ENCODE data around the gene KCNG2. TPM values are rescaled to one million over a fixed set of nuclear protein-coding genes. Genes with fewer than 3 reads are reported as not detected.
"Not testable (repeated sequence)": the region's sequence is repeated elsewhere in the genome, so short reads cannot be mapped to it uniquely, and the experiment has no call there.

KCNG2 gene
- total RNA-seq, 2 experiments from 2014 or later = not detected

DNA sequence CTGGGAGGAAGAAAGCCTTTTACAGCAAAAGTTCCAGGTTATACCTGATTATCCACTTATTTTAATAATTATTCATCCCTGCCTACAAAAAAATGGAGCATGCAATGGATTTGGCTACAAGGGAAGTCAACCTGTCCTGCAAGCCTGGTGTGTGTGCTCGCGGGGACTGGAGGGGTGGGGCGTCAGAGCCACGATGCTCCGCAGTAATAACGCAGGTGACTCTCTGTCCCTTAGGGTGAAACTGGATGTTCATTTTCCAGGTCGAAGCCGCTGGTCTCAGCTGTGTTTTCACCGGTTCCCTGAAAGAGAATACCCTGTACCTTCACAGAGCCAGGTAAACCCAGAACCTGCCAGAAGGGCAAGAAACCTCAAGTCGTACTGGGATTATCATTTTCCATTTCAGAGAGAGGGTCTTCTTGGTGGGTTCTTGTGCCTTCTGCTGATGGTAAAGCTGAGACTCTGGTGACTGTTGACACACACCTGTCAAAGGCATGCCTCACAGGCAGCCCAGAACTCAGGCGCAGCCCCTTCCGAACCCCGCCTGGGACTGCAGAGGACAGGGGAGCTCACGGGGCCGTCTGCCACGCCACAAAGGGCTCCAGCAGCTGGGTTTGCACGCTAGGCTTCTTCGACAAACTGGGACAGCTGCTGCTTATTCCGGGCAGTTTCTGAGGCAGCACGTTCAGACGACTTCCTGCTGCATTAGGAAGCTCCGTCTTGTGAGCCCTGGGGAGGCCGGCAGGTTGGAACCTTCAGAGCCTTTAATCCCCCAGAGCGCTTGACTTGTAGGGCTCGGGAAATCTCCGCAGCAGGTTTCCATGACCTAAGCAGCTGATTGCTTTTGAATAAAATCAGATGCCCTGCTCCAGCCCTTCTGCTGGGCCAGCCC, 58.6 kb downstream of the KCNG2 start:
- Mint-ChIP-seq H3K4me1 (no peaks in the 10 kb centered on the region), H3K27me3 (no peaks in the 10 kb centered on the region), H3K36me3 (ENCODE audit: low read depth) (no peaks in the 10 kb centered on the region), H3K27ac (no peak overlapping the region), H3K4me3 (no peak overlapping the region), H3K9me3 (no peaks in the 10 kb centered on the region)
- CTCF ChIA-PET = no interaction called here
- no peak for DNase-seq
- POLR2A ChIA-PET = interaction anchor here (0.6 kb wide), 1 partner anchor 263 kb away, joined by 3 read pairs; no protein-coding TSS in a partner anchor

DNA sequence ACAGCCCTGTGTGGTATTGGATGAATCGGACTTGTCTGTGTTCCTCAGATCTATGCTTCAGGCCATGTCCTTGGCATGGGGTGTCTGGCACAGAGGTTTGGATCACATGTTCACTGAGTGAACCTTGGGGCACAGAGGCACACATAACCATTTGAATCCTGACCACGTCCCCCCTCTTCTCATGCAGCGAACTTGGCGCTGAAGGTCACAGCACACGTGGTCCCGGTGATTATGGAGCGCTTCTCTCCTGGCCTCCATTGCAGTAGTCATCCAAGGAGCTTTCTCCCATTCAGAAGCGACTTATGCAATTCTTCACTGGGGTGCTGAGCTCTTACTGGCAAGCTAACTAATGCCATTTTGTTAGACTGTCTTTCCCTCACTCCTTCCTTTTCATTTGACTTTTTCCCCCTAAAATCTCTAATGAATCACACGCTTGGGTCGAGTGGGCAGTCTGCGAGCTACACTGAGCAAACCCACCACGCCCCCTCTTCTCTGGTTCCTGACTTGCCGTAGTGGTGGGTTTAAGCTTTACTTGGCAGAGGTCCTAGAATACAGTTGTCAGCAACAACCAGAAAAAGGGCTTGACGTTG, 59.4 kb downstream of the KCNG2 start:
- H3K27ac Mint-ChIP-seq = no peak overlapping the region
- no peaks in the 10 kb centered on the region for H3K4me1 Mint-ChIP-seq
- H3K9me3 Mint-ChIP-seq = no peaks in the 10 kb centered on the region
- no peak for DNase-seq
- CTCF ChIA-PET = no interaction called here
- no peak overlapping the region for H3K4me3 Mint-ChIP-seq
- POLR2A ChIA-PET = no interaction called here
- H3K36me3 Mint-ChIP-seq (ENCODE audit: low read depth) = no peaks in the 10 kb centered on the region
- peaks cover 3% of the 10 kb centered on the region for H3K27me3 Mint-ChIP-seq

DNA sequence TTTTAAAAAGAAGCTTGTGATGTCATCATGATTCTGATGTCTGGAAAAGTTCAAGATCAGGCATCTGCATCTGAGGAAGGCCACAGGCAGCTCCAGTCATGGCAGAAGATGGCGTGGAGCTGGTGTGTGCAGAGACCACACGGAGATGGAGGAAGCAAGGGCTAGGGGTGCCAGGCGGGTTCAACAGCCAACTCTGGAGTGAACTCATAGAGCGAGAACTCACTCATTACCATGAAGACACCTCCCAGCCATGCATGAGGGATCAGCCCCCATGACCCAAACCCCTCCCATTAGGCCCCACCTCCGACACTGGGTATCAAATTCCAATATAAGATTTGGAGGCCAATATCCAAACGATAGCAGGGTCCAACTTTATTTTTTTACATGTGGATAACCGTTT, 61.6 kb downstream of the KCNG2 start:
- no peak for DNase-seq
- ChIA-PET POLR2A (no interaction called here), CTCF (no interaction called here)
- H3K27ac Mint-ChIP-seq = no peak overlapping the region
- H3K4me1 Mint-ChIP-seq = no peaks in the 10 kb centered on the region
- peaks cover 3% of the 10 kb centered on the region for H3K27me3 Mint-ChIP-seq
- H3K9me3 Mint-ChIP-seq = peaks cover 2% of the 10 kb centered on the region
- H3K4me3 Mint-ChIP-seq = no peak overlapping the region
- H3K36me3 Mint-ChIP-seq (ENCODE audit: low read depth) = no peaks in the 10 kb centered on the region

DNA sequence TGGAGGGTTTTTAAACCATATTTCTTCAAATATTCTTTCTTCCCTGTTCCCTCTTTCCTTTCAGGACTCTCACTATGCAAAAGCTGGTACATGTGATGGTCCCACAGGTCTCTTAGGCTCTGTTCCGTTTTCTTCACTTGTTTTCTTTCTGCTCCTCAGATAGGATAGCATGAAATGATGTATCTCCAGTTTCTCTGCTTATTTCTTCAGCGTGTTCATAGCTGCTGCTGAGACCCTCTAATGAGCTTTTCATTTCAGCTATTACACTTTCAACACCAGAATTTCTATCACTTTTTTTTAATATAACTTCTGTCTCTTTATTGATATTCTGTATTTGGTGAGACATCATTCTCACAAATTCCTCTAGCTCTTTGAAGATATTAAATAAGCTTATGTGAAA, 63.9 kb downstream of the KCNG2 start:
- peaks cover 2% of the 10 kb centered on the region for H3K9me3 Mint-ChIP-seq
- no peak overlapping the region for H3K27ac Mint-ChIP-seq
- no peaks in the 10 kb centered on the region for H3K36me3 Mint-ChIP-seq (ENCODE audit: low read depth)
- H3K4me1 Mint-ChIP-seq = no peaks in the 10 kb centered on the region
- peaks cover 3% of the 10 kb centered on the region for H3K27me3 Mint-ChIP-seq
- POLR2A ChIA-PET = interaction anchor here (1.0 kb wide), 1 partner anchor 11 kb away, joined by 3 read pairs; no protein-coding TSS in a partner anchor
- no peak for DNase-seq
- CTCF ChIA-PET = interaction anchor here (0.5 kb wide), 1 partner anchor 309 kb away, joined by 3 read pairs; no protein-coding TSS in a partner anchor
- no peak overlapping the region for H3K4me3 Mint-ChIP-seq

DNA sequence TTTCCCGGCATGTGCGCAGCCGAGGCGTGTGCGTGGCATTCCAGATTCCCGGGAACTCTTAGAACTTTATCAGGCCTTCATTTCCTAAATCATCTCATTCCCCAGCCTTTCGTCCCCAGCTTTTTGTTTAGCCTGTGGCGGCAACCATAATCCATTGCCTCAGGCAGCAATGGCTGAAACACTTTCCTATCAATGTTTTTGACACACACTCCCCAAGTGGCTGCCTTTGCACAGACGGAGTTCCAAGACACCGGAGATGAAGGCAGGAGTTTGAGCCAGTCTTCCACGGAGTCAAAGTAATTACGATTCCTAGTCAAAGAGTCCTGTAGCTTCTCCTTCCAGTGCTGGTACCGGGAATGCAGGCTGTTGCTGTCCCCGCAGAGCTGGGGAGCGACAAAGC, 64.8 kb downstream of the KCNG2 start:
- Mint-ChIP-seq H3K36me3 (ENCODE audit: low read depth) (no peaks in the 10 kb centered on the region), H3K27me3 (peaks cover 3% of the 10 kb centered on the region), H3K4me1 (no peaks in the 10 kb centered on the region), H3K27ac (no peak overlapping the region), H3K9me3 (peaks cover 2% of the 10 kb centered on the region), H3K4me3 (no peak overlapping the region)
- no peak for DNase-seq
- ChIA-PET CTCF (no interaction called here), POLR2A (interaction anchor here (1.0 kb wide), 1 partner anchor 10 kb away, joined by 3 read pairs; no protein-coding TSS in a partner anchor)

DNA sequence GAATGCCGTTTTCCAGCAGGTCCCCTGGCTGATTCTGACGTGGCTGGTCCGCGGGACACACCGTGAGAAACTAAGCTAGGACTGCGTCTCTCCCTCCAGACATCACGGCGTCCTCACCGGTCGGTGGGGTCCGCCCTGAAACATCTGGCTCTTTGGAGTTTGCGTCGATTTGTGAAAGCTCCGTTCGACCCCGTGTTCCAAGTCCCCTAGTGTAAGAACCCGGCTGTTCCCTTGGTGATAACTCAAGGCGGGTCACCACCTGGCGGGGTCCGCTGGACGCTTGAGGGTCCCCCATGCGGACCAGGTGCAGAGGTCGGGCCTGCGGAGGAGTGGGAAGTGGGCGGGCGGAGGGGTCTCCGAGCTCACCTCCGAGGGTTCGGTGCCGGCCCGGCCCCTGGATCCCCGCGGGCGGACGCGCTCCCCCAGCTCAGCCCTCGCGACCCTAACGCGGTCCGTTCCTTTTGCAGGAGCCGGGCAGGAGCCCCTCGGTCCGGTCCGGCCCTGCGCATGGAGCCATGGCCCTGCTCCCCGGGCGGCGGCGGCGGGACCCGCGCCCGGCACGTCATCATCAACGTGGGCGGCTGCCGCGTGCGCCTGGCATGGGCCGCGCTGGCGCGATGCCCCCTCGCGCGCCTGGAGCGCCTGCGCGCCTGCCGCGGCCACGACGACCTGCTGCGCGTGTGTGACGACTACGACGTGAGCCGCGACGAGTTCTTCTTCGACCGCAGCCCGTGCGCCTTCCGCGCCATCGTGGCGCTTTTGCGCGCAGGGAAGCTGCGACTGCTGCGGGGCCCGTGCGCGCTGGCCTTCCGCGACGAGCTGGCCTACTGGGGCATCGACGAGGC, 65.6 kb downstream of the KCNG2 start:
- Mint-ChIP-seq H3K4me3 (no peak overlapping the region), H3K4me1 (no peaks in the 10 kb centered on the region), H3K27me3 (peaks cover 3% of the 10 kb centered on the region), H3K27ac (no peak overlapping the region), H3K9me3 (peaks cover 2% of the 10 kb centered on the region), H3K36me3 (ENCODE audit: low read depth) (no peaks in the 10 kb centered on the region)
- ChIA-PET POLR2A (no interaction called here), CTCF (no interaction called here)
- peak; percentile 8 for DNase-seq

DNA sequence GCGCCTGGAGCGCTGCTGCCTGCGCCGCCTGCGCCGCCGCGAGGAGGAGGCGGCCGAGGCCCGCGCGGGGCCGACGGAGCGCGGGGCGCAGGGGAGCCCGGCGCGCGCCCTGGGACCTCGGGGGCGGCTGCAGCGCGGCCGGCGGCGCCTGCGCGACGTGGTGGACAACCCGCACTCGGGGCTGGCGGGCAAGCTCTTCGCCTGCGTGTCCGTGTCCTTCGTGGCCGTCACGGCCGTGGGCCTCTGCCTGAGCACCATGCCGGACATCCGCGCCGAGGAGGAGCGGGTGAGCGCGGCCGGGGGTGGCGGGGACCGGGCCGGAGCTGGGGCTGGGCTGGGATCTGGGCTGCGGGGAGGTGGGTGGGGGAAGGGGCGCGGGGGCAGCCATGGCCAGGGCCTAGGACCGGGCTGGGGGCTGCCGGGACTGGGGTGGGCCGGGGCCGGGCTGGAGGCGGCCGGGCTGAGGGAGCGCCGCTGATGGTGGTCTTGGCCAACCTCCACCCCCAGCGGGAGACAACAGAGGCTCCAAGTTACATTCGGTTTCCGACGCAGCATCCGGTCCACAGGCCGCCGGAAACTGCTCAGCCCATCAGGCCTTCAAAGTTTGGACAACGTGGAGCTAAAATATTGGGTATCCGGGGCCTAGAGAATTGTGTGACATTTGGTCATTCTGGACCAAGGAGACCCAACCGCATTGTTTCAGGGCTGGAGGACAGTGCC, 66.4 kb downstream of the KCNG2 start:
- Mint-ChIP-seq H3K9me3 (peaks cover 2% of the 10 kb centered on the region), H3K27ac (no peak overlapping the region), H3K27me3 (peaks cover 3% of the 10 kb centered on the region), H3K36me3 (ENCODE audit: low read depth) (no peaks in the 10 kb centered on the region), H3K4me1 (no peaks in the 10 kb centered on the region), H3K4me3 (no peak overlapping the region)
- peak; percentile 7 for DNase-seq
- CTCF ChIA-PET = no interaction called here
- POLR2A ChIA-PET = no interaction called here

DNA sequence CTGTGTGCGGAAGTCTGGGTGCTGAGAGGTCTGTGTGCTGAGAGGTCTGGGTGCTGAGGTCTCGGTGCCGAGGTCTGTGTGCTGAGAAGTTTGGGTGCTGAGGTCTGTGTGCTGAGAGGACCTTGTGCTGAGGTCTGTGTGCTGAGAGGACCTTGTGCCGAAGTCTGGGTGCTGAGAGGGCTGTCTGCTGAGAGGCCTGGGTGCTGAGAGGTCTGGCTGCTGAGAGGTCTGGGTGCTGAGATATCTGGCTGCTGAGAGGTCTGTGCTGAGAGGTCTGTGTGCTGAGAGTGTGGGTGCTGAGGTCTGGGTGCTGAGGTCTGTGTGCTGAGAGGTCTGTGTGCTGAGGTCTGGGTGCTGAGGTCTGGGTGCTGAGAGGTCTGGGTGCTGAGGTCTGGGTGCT, 67.2 kb downstream of the KCNG2 start:
- DNase-seq; POLR2A ChIA-PET; CTCF ChIA-PET; H3K27ac Mint-ChIP-seq; H3K27me3 Mint-ChIP-seq; H3K36me3 Mint-ChIP-seq (ENCODE audit: low read depth); H3K4me3 Mint-ChIP-seq; H3K9me3 Mint-ChIP-seq; H3K4me1 Mint-ChIP-seq: not testable (repeated sequence)

DNA sequence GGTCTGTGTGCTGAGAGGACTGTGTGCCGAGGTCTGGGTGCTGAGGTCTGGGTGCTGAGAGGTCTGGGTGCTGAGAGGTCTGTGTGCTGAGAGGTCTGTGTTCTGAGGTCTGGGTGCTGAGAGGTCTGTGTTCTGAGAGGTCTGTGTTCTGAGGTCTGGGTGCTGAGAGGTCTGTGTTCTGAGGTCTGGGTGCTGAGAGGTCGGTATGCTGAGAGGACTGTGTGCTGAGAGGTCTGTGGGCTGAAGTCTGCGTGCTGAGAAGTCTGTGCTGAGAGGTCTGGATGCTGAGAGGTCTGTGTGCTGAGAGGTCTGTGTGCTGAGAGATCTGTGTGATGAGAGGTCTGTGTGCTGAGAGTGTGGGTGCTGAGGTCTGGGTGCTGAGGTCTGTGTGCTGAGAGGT, 68.2 kb downstream of the KCNG2 start:
- CTCF ChIA-PET; H3K36me3 Mint-ChIP-seq (ENCODE audit: low read depth); H3K4me1 Mint-ChIP-seq; H3K9me3 Mint-ChIP-seq; H3K27me3 Mint-ChIP-seq; H3K27ac Mint-ChIP-seq; H3K4me3 Mint-ChIP-seq; POLR2A ChIA-PET: not testable (repeated sequence)
- peak; percentile 4 for DNase-seq

DNA sequence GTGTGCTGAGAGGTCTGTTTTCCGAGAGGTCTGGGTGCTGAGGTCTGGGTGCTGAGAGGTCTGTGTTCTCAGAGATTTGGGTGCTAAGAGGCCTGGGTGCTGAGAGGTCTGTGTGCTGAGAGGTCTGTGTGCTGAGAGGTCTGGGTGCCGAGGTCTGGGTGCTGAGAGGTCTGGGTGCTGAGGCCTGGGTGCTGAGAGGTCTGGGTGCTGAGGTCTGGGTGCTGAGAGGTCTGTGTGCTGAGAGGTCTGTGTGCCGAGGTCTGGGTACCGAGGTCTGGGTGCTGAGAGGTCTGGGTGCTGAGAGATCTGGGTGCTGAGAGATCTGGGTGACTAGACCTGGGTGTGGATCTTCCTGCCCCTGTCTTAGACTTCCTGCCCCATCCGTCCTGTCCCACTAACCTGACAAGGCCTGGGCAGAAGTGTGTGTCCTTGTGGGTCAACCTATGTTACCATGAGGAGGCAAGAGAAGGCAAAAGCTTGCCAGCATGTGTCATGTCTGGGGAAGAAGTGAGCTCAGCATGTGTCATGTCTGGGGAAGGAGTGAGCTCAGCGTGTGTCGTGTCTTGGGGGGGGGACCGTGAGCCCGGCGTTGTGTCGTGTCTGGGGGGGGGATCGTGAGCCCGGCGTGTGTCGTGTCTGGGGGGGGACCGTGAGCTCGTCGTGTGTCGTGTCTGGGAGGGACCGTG, 69.3 kb downstream of the KCNG2 start:
- H3K4me3 Mint-ChIP-seq = no peak overlapping the region
- peaks cover 2% of the 10 kb centered on the region for H3K9me3 Mint-ChIP-seq
- ChIA-PET POLR2A (no interaction called here), CTCF (interaction anchor here (0.6 kb wide), 1 partner anchor 867 kb away, joined by 5 read pairs; no protein-coding TSS in a partner anchor)
- no peaks in the 10 kb centered on the region for H3K36me3 Mint-ChIP-seq (ENCODE audit: low read depth)
- DNase-seq = no peak
- no peak overlapping the region for H3K27ac Mint-ChIP-seq
- H3K4me1 Mint-ChIP-seq = no peaks in the 10 kb centered on the region
- no peaks in the 10 kb centered on the region for H3K27me3 Mint-ChIP-seq

DNA sequence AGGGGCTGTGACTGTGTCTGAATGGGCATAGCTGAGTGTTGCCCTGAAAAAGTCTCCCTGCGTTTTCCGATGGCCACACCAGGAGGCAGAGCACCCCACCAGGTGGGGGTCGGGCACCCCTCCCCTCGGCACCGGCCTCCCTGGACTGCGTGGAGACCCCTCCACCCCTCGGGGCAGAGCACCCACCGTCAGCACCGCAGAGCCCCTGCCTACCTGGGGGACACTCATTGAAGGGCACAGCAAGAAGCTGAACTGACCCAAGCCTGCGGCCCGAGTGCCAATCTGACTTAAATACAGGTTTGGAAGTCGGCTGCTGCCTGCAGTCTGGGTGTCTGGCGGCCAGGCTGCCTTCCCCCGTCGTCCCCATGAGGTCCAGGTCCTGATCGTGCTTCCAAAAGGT, 69.9 kb downstream of the KCNG2 start:
- Mint-ChIP-seq H3K27me3 (no peaks in the 10 kb centered on the region), H3K4me1 (no peaks in the 10 kb centered on the region), H3K9me3 (no peaks in the 10 kb centered on the region), H3K27ac (no peak overlapping the region), H3K4me3 (no peak overlapping the region), H3K36me3 (ENCODE audit: low read depth) (no peaks in the 10 kb centered on the region)
- CTCF ChIA-PET = interaction anchor here (0.6 kb wide), 1 partner anchor 868 kb away, joined by 5 read pairs; no protein-coding TSS in a partner anchor
- peak; percentile 1 for DNase-seq
- POLR2A ChIA-PET = no interaction called here

DNA sequence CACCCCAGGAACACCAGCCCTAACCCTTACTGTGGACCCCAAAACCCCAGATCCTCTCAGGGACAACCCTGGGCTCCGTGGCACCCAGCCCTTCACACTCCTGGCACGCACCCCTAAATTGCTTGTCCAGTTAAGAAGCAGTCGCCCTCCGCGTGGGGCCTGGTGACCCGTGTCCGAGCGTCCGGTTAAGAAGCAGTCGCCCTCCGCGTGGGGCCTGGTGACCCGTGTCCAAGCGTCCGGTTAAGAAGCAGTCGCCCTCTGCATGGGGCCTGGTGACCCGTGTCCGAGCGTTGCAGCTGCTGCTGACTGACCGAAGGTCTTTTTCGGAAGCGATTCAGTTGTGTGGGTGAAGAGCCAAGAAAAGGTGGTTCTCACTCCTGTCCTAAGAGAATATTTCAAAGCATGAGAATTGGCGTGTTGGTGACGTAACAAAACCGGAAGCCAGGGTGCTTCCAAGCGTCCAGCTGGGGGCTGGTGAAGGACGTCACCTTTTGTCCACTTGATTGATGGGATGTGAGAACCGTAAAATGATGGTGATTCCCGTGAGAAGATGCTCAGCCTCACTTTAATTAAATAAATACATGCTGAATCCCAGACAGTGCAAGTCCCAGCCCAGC, 70.5 kb downstream of the KCNG2 start:
- POLR2A ChIA-PET = no interaction called here

More for the DNA sequence above, 70.5 kb downstream of the KCNG2 start:
- no peaks in the 10 kb centered on the region for H3K9me3 Mint-ChIP-seq
- peak; percentile 13 for DNase-seq
- H3K4me1 Mint-ChIP-seq = no peaks in the 10 kb centered on the region
- no peaks in the 10 kb centered on the region for H3K36me3 Mint-ChIP-seq (ENCODE audit: low read depth)
- CTCF ChIA-PET = no interaction called here
- H3K27me3 Mint-ChIP-seq = no peaks in the 10 kb centered on the region
- H3K4me3 Mint-ChIP-seq = no peak overlapping the region
- H3K27ac Mint-ChIP-seq = no peak overlapping the region

All from activated CD4-positive, alpha-beta memory T cell treated with anti-CD3 and anti-CD28 coated beads, Interleukin-2, amount 10 ng/mL, durations not matched to agents 7 days and 5 days (primary cell).